ENCODE results near the gene SCAI. TPM values are rescaled to one million over a fixed set of nuclear protein-coding genes. Genes with fewer than 3 reads are reported as not detected.
"Not testable (repeated sequence)": the region's sequence is repeated elsewhere in the genome, so short reads cannot be mapped to it uniquely, and the experiment has no call there.

Gene SCAI
- total RNA-seq, 1 donor from 2014 or later: 3.4 TPM

GRCh38 chr9:124968238-124968637, 175.1 kb downstream of the SCAI start:
- DNase-seq (ENCODE audit: missing footprints) (no peak), ATAC-seq (no peak)
- intact Hi-C loops (cut with DNase I): no loop called here

GRCh38 chr9:124965775-124966568, 177.4 kb downstream of the SCAI start:
- ATAC-seq; intact Hi-C loops (cut with DNase I); DNase-seq (ENCODE audit: missing footprints): not testable (repeated sequence)

GRCh38 chr9:124964604-124965003, 178.7 kb downstream of the SCAI start:
- no peak for ATAC-seq
- no peak for DNase-seq (ENCODE audit: missing footprints)
- intact Hi-C loops (cut with DNase I): no loop called here

- DNase-seq (ENCODE audit: missing footprints): no peak
- no peak for ATAC-seq
- intact Hi-C loops (cut with DNase I): no loop called here
Measured at GRCh38 chr9:124964056-124964455, 179.3 kb downstream of the SCAI start.

GRCh38 chr9:124960409-124960752, 182.9 kb downstream of the SCAI start:
- ATAC-seq (no peak), DNase-seq (ENCODE audit: missing footprints) (no peak)
- intact Hi-C loops (cut with DNase I): no loop called here

- intact Hi-C loops (cut with DNase I); ATAC-seq; DNase-seq (ENCODE audit: missing footprints): not testable (repeated sequence)
Measured at GRCh38 chr9:124959671-124960408, 183.5 kb downstream of the SCAI start.

- intact Hi-C loops (cut with DNase I): no loop called here
- DNase-seq (ENCODE audit: missing footprints) (no peak), ATAC-seq (no peak)
Measured at GRCh38 chr9:124954255-124954654, 189.1 kb downstream of the SCAI start.

- intact Hi-C loops (cut with DNase I): no loop called here
- DNase-seq (ENCODE audit: missing footprints) (no peak), ATAC-seq (no peak)
Measured at GRCh38 chr9:124950050-124950718, 193.1 kb downstream of the SCAI start.

- DNase-seq (ENCODE audit: missing footprints) (no peak), ATAC-seq (no peak)
- intact Hi-C loops (cut with DNase I): loop anchor here (10.0 kb wide), 1 partner anchor 425 kb away; no protein-coding TSS in a partner anchor
Measured at GRCh38 chr9:124949387-124949786, 193.9 kb downstream of the SCAI start.

- intact Hi-C loops (cut with DNase I): loop anchor here (10.0 kb wide), 1 partner anchor 427 kb away; no protein-coding TSS in a partner anchor
- no peak for DNase-seq (ENCODE audit: missing footprints)
- ATAC-seq: no peak
Measured at GRCh38 chr9:124947727-124948391, 195.5 kb downstream of the SCAI start.

GRCh38 chr9:124946167-124946566, 197.2 kb downstream of the SCAI start:
- intact Hi-C loops (cut with DNase I): loop anchor here (10.0 kb wide), 1 partner anchor 429 kb away; no protein-coding TSS in a partner anchor
- no peak for DNase-seq (ENCODE audit: missing footprints)
- no peak for ATAC-seq

GRCh38 chr9:124941679-124942561, 201.4 kb downstream of the SCAI start:
- intact Hi-C loops (cut with DNase I): loop anchor here (1.0 to 10.0 kb wide), 4 partner anchors 70 to 433 kb away; partner anchors contain the start of genes RABEPK and SCAI
- DNase-seq (ENCODE audit: missing footprints) (peak; percentile 80), ATAC-seq (peak; percentile 18)

- peak; percentile 97 for DNase-seq (ENCODE audit: missing footprints)
- intact Hi-C loops (cut with DNase I): loop anchor here (1.0 to 10.0 kb wide), 4 partner anchors 69 to 434 kb away; partner anchors contain the start of genes RABEPK and SCAI
Measured at GRCh38 chr9:124940894-124941678, 202.2 kb downstream of the SCAI start, which contains the start of gene GOLGA1. Gene GOLGA1, minus strand, starts transcription at chr9:124941083. Its CDS starts 2,372 bp downstream, at chr9:124938711.

GRCh38 chr9:124940521-124940893, 202.8 kb downstream of the SCAI start:
- DNase-seq (ENCODE audit: missing footprints) (no peak), ATAC-seq (peak; percentile 58)
- intact Hi-C loops (cut with DNase I): loop anchor here (5.0 to 10.0 kb wide), 3 partner anchors 68 to 434 kb away; partner anchors contain the start of gene RABEPK

More at GRCh38 chr9:124940894-124941678, 202.2 kb downstream of the SCAI start, which contains the start of gene GOLGA1:
- peak; percentile 99 for ATAC-seq

- DNase-seq (ENCODE audit: missing footprints) (no peak), ATAC-seq (no peak)
- intact Hi-C loops (cut with DNase I): loop anchor here (5.0 to 10.0 kb wide), 3 partner anchors 68 to 435 kb away; partner anchors contain the start of gene RABEPK
Measured at GRCh38 chr9:124939944-124940343, 203.4 kb downstream of the SCAI start.

GRCh38 chr9:124934290-124934689, 209.0 kb downstream of the SCAI start:
- intact Hi-C loops (cut with DNase I): no loop called here
- DNase-seq (ENCODE audit: missing footprints) (no peak), ATAC-seq (no peak)

GRCh38 chr9:124932333-124932732, 211.0 kb downstream of the SCAI start:
- intact Hi-C loops (cut with DNase I): no loop called here
- DNase-seq (ENCODE audit: missing footprints): no peak
- no peak for ATAC-seq

Measured in Right ventricle myocardium inferior (tissue), 1 donor.